GM19397 (cell line): Measurements from ENCODE around the gene IFTAP.

Source experiments
- ATAC-seq: cut with Tn5 transposase; IDR thresholded peaks from one replicate; pipeline ENCODE4 v1.9.1; 2021; ENCODE audit warnings: mild to moderate bottlenecking, moderate library complexity; ENCODE audit not compliant: unreplicated experiment

Gene IFTAP

DNA sequence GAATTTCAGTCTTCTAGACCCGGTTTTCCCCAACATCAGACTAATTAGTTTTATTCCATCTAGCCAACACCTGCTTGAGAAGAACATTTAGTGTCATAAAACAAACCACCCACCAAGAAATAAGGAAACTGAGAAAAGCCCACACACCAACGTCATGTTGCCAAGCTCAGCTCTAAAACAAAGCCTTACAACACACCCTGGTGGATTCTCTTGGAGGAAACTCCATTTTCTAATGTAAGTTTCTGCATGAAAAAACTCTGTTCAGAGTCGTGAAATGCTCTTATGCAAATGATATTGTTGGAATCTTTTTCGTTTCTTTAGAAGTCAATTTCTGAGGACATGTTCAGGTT lies 108.7 kb downstream of the IFTAP start:
- peak; percentile 38 for ATAC-seq
